ENCODE measurements around the gene WDR53.

GRCh38 chr3:196572389-196572788 is 4.0 kb upstream of the WDR53 start:
- TF ChIP-seq, protein P1, sequence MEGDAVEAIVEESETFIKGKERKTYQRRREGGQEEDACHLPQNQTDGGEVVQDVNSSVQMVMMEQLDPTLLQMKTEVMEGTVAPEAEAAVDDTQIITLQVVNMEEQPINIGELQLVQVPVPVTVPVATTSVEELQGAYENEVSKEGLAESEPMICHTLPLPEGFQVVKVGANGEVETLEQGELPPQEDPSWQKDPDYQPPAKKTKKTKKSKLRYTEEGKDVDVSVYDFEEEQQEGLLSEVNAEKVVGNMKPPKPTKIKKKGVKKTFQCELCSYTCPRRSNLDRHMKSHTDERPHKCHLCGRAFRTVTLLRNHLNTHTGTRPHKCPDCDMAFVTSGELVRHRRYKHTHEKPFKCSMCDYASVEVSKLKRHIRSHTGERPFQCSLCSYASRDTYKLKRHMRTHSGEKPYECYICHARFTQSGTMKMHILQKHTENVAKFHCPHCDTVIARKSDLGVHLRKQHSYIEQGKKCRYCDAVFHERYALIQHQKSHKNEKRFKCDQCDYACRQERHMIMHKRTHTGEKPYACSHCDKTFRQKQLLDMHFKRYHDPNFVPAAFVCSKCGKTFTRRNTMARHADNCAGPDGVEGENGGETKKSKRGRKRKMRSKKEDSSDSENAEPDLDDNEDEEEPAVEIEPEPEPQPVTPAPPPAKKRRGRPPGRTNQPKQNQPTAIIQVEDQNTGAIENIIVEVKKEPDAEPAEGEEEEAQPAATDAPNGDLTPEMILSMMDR (IDR thresholded peaks at IDR 0.05) = no peak
- TF ChIP-seq POLR2A (IDR thresholded peaks at IDR 0.05) = no peak

All from lower leg skin (tissue), 3 donors.